DND-41 (cell line): Measurements from ENCODE around the gene PALM3.
A peak's percentile ranks its signal among the peaks of the same experiment; 100 is the strongest.

Experiments
- ATAC-seq: fragments of 200-7000 bp; cut with Tn5 transposase; 3 replicates; pipeline ENCODE4 v1.9.1; 2021; ENCODE audit warnings: low read depth; ENCODE audit not compliant: insufficient read depth
- DNase-seq: peaks from one replicate; pipeline ENCODE4 v3.0.0-alpha.2; 2020
- H2AFZ ChIP-seq: 2 replicates; pipeline ENCODE4 v1.6.0; 2012; ENCODE audit warnings: low read depth, low read length
- H3K27ac ChIP-seq: 2 replicates; pipeline ENCODE4 v1.5.1; 2012; ENCODE audit warnings: low read length, inconsistent platforms
- H3K27me3 ChIP-seq: fragments of 200-600 bp; sonication (generic); 2 replicates; pipeline ENCODE4 v1.6.0; 2012; ENCODE audit warnings: low read length, mild to moderate bottlenecking, inconsistent platforms; ENCODE audit not compliant: insufficient read depth, poor library complexity
- H3K36me3 ChIP-seq: 2 replicates; pipeline ENCODE4 v1.5.1; 2012; ENCODE audit warnings: low read length, inconsistent platforms; ENCODE audit not compliant: insufficient read depth
- H3K4me1 ChIP-seq: 2 replicates; pipeline ENCODE4 v1.5.1; 2012; ENCODE audit warnings: mild to moderate bottlenecking, low read length; ENCODE audit not compliant: insufficient read depth
- H3K4me2 ChIP-seq: 2 replicates; pipeline ENCODE4 v1.6.0; 2012; ENCODE audit warnings: mild to moderate bottlenecking, moderate library complexity, low read length, inconsistent platforms; ENCODE audit not compliant: insufficient read depth
- H3K4me3 ChIP-seq, 2 experiments: fragments of 200-600 bp in 1 of 2; shearing (Covaris generic) in 1 of 2; 2 replicates each; pipeline ENCODE4 v1.5.1; 2012 to 2016; ENCODE audit warnings: inconsistent platforms in 2 of 2, low read length in 2 of 2, mild to moderate bottlenecking in 2 of 2, low read depth in 1 of 2, moderate library complexity in 1 of 2
- H3K79me2 ChIP-seq: 2 replicates; pipeline ENCODE4 v1.6.0; 2012; ENCODE audit warnings: low read length, inconsistent platforms; ENCODE audit not compliant: insufficient read depth
- H3K9ac ChIP-seq: 2 replicates; pipeline ENCODE4 v1.6.0; 2012; ENCODE audit warnings: low read depth, mild to moderate bottlenecking, inconsistent platforms, low read length, moderate library complexity
- H3K9me3 ChIP-seq: 2 replicates; pipeline ENCODE4 v1.5.1; 2012; ENCODE audit warnings: low read length, moderate library complexity, mild to moderate bottlenecking, inconsistent platforms; ENCODE audit not compliant: insufficient read depth, severe bottlenecking
- H4K20me1 ChIP-seq: 2 replicates; pipeline ENCODE4 v1.6.0; 2012; ENCODE audit warnings: low read length; ENCODE audit not compliant: insufficient read depth
- EZH2 ChIP-seq: IDR thresholded peaks from 3 replicates; pipeline ENCODE4 v1.6.1; 2012; ENCODE audit warnings: borderline replicate concordance, low read depth, mild to moderate bottlenecking, moderate library complexity, low read length, inconsistent platforms; ENCODE audit not compliant: severe bottlenecking
- TF ChIP-seq, protein P1 (sequence below): IDR thresholded peaks from 2 replicates; pipeline ENCODE4 v1.5.1; 2012; ENCODE audit warnings: borderline replicate concordance, low read length, moderate library complexity, mild to moderate bottlenecking; ENCODE audit not compliant: poor library complexity, severe bottlenecking; ENCODE audit errors: extremely low read depth

PALM3 gene

DNA sequence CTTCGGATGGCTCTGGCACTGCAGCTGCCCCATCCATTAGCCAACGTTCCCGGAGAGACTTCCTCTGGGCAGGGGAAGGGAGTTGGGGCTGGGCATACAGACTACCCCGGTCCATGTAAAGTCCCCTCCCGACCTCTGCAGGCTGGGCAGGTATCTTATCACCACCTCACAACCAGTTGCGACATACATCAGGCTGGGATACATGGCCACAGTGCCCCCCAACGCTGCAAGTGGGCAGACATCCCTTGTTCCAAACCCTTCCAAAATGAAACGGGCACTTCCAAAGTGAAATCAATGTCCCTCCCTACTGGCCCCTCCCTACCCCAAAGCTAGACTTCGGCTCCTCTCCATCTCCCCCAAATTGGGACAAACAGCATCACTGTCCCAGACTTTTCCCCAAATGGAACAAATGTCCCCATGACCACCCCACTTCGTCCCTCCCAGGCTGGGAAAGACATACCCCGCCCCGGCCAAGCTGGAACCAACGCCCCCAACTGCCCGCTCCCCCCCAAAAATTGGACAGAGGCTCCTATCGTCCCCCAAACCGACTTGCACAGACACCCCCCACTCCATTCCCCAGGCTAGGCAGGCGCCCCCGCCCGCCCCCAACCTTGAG, 5.0 kb downstream of the PALM3 start:
- Histone ChIP-seq H3K4me2 (peak overlapping the region; percentile 49), H3K4me3 (no peak overlapping the region)
- ATAC-seq: no peak

DNA sequence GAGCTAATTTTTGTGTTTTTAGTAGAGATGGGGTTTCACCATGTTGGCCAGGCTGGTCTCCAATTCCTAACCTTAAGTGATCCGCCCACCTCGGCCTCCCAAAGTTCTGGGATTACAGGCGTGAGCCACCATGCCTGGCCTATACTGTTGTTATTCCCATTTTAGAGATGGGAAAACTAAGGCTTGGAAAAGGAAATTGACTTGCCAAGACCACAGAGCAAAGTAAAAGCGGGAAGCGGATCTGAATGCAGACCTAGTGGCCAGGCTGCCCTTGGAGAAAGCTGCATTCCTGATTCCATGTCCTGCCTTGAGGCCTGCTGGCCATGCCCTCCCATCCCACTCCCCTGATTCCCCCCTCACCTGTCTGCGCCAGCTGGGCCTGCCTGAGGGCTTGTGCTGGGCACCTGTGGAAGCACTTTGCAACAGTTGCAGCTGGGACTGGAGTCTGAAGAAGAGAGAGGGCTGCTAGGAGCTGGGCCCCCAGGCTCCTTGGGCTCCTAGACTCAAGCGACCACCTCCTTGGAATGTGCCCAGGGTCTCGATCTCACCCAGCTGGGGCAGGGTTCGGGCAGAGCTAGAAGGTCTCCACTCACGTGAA, 5.7 kb downstream of the PALM3 start:
- Histone ChIP-seq H2AFZ (no peak overlapping the region), H3K27me3 (no peaks in the 10 kb centered on the region), H3K4me2 (no peak overlapping the region), H3K9ac (no peak overlapping the region), H3K79me2 (no peaks in the 10 kb centered on the region), H3K4me3 (no peak overlapping the region), H3K36me3 (0 out of 2 replicates have a peak, but pooled peaks cover 6% of the 10 kb centered on the region), H3K27ac (no peak overlapping the region), H3K9me3 (no peaks in the 10 kb centered on the region), H4K20me1 (no peaks in the 10 kb centered on the region), H3K4me1 (peaks cover 7% of the 10 kb centered on the region)
- TF ChIP-seq, protein P1, sequence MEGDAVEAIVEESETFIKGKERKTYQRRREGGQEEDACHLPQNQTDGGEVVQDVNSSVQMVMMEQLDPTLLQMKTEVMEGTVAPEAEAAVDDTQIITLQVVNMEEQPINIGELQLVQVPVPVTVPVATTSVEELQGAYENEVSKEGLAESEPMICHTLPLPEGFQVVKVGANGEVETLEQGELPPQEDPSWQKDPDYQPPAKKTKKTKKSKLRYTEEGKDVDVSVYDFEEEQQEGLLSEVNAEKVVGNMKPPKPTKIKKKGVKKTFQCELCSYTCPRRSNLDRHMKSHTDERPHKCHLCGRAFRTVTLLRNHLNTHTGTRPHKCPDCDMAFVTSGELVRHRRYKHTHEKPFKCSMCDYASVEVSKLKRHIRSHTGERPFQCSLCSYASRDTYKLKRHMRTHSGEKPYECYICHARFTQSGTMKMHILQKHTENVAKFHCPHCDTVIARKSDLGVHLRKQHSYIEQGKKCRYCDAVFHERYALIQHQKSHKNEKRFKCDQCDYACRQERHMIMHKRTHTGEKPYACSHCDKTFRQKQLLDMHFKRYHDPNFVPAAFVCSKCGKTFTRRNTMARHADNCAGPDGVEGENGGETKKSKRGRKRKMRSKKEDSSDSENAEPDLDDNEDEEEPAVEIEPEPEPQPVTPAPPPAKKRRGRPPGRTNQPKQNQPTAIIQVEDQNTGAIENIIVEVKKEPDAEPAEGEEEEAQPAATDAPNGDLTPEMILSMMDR: no peak
- no peak for TF ChIP-seq EZH2
- DNase-seq: no peak
- no peak for ATAC-seq

More for the DNA sequence above, 5.0 kb downstream of the PALM3 start:
- Histone ChIP-seq H3K9me3 (no peaks in the 10 kb centered on the region), H3K27me3 (no peaks in the 10 kb centered on the region), H3K36me3 (0 out of 2 replicates have a peak, but pooled peaks cover 3% of the 10 kb centered on the region), H3K9ac (no peak overlapping the region), H3K4me1 (peaks cover 7% of the 10 kb centered on the region), H3K27ac (no peak overlapping the region), H2AFZ (no peak overlapping the region), H3K79me2 (no peaks in the 10 kb centered on the region), H4K20me1 (no peaks in the 10 kb centered on the region)
- TF ChIP-seq EZH2: no peak
- TF ChIP-seq, protein P1: no peak
- DNase-seq: no peak

DNA sequence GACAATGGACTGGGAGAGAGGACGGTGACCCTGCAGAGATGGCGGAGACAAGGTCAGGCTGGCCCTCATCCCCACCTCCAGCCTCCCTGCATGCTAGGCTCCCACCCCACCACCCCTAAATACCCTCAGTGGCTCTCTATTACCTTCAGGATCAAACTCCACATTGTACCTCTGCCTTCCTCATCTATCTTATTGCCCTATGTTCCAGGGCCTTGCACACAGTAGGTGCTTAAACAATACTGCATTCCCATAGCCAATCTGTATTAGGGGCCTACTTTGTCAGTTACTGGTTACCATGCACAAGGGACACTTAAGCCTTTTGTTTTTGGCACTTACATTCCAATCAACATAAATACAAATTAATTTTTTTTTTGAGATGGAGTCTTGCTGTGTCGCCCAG, 6.5 kb downstream of the PALM3 start:
- Histone ChIP-seq H3K36me3 (peaks cover 12% of the 10 kb centered on the region), H2AFZ (no peak overlapping the region), H3K9me3 (no peaks in the 10 kb centered on the region), H3K9ac (no peak overlapping the region), H3K4me3 (no peak overlapping the region), H4K20me1 (no peaks in the 10 kb centered on the region), H3K27me3 (no peaks in the 10 kb centered on the region), H3K4me1 (peaks cover 7% of the 10 kb centered on the region), H3K4me2 (no peak overlapping the region), H3K79me2 (no peaks in the 10 kb centered on the region), H3K27ac (no peak overlapping the region)
- no peak for DNase-seq
- ATAC-seq: no peak
- TF ChIP-seq, protein P1: no peak
- TF ChIP-seq EZH2: no peak
